H1 (cell line): Measurements from ENCODE around the gene GRIP1. TPM values are rescaled to one million over a fixed set of nuclear protein-coding genes. Genes with fewer than 3 reads are reported as not detected.

Source experiments
- CTCF ChIA-PET: fragments of 300-600 bp; sonication (Branson Sonifier 250); formaldehyde crosslinking; loops from one replicate; lab custom pipeline; 2021; ENCODE audit not compliant: partially characterized antibody; lab: Charles Lee
- POLR2A ChIA-PET: fragments of 300-600 bp; sonication (Branson Sonifier 250); formaldehyde crosslinking; loops from one replicate; lab custom pipeline; 2021; ENCODE audit warnings: inconsistent platforms; ENCODE audit not compliant: partially characterized antibody; lab: Charles Lee
- DNase-seq, 2 experiments: peaks; one replicate each; pipeline versions ENCODE4 v3.0.0 to v3.0.0-alpha.2; 2010 to 2022; ENCODE audit warnings: low spot score in 2 of 2, low read depth in 1 of 2, mixed read lengths in 1 of 2
- FAIRE-seq: peaks from 2 replicates; lab custom pipeline; 2011; peaks lifted over from hg19 to GRCh38; lab: Jason Lieb, UNC
- H2AFZ ChIP-seq: 2 replicates; pipeline ENCODE4 v1.8.1; 2012; ENCODE audit warnings: low read length, inconsistent platforms
- H2AK5ac ChIP-seq: 2 replicates; pipeline ENCODE4 v1.6.1; 2013; ENCODE audit warnings: low read depth, low read length
- H2BK120ac ChIP-seq: replicated peaks from 2 replicates; pipeline ENCODE3; 2013; ENCODE audit warnings: low read depth, low read length, inconsistent platforms
- H2BK12ac ChIP-seq: 2 replicates; pipeline ENCODE4 v1.6.1; 2013; ENCODE audit warnings: low read depth, low read length
- H2BK15ac ChIP-seq: 2 replicates; pipeline ENCODE4 v1.6.1; 2013; ENCODE audit warnings: low read length
- H2BK20ac ChIP-seq: 2 replicates; pipeline ENCODE4 v1.6.1; 2013; ENCODE audit warnings: low read length
- H2BK5ac ChIP-seq: 2 replicates; pipeline ENCODE4 v1.6.1; 2013; ENCODE audit warnings: low read depth, low read length
- H3K14ac ChIP-seq: 2 replicates; pipeline ENCODE4 v1.6.1; 2013; ENCODE audit warnings: inconsistent platforms; ENCODE audit not compliant: insufficient read length
- H3K18ac ChIP-seq: 2 replicates; pipeline ENCODE4 v1.6.1; 2013; ENCODE audit warnings: low read length; ENCODE audit errors: extremely low read depth
- H3K23ac ChIP-seq: 2 replicates; pipeline ENCODE4 v1.6.1; 2013; ENCODE audit warnings: inconsistent platforms; ENCODE audit not compliant: insufficient read length
- H3K23me2 ChIP-seq: 2 replicates; pipeline ENCODE4 v1.6.1; 2013; ENCODE audit warnings: low read depth, low read length
- H3K27ac ChIP-seq: 2 replicates; pipeline ENCODE4 v1.6.1; 2011; ENCODE audit warnings: low read depth, low read length, inconsistent platforms
- H3K27me3 ChIP-seq, 4 experiments: replicated peaks in 1 of 4; 1 replicate in 1 of 4; 2 replicates in 3 of 4; pipeline versions ENCODE4 v1.6.1 to v1.8.1; 2011 to 2013; ENCODE audit warnings: low read length in 3 of 4, mild to moderate bottlenecking in 3 of 4, inconsistent platforms in 2 of 4, mixed read lengths in 2 of 4, moderate library complexity in 1 of 4; ENCODE audit not compliant: control insufficient read depth in 3 of 4, insufficient read depth in 3 of 4; ENCODE audit errors: extremely low read depth in 1 of 4
- H3K36me3 ChIP-seq, 4 experiments: 2 replicates each; pipeline versions ENCODE4 v1.6.1 to v1.8.1; 2011 to 2013; ENCODE audit warnings: mild to moderate bottlenecking in 4 of 4, low read length in 3 of 4, moderate library complexity in 2 of 4, control low read depth in 1 of 4, inconsistent platforms in 1 of 4; ENCODE audit not compliant: insufficient read depth in 4 of 4, control insufficient read depth in 2 of 4
- H3K4ac ChIP-seq: replicated peaks from 2 replicates; pipeline ENCODE3; 2013; ENCODE audit warnings: low read length, low read depth, mixed read lengths, inconsistent platforms; ENCODE audit not compliant: insufficient read length
- H3K4me1 ChIP-seq, 4 experiments: replicated peaks in 1 of 4; 1 replicate in 1 of 4; 2 replicates in 3 of 4; pipeline versions ENCODE4 v1.6.1 to v1.8.1; 2011 to 2013; ENCODE audit warnings: low read length in 3 of 4, inconsistent platforms in 2 of 4, mixed read lengths in 1 of 4; ENCODE audit not compliant: insufficient read depth in 4 of 4, control insufficient read depth in 3 of 4
- H3K4me2 ChIP-seq, 2 experiments: 2 replicates each; pipeline versions ENCODE4 v1.6.1 to v1.8.1; 2011 to 2013; ENCODE audit warnings: low read depth in 2 of 2, low read length in 2 of 2, control low read depth in 1 of 2, inconsistent platforms in 1 of 2, mild to moderate bottlenecking in 1 of 2; ENCODE audit not compliant: insufficient read depth in 1 of 2
- H3K4me3 ChIP-seq, 4 experiments: fragments of 200-600, 300-600 bp in 1 of 4; sonication (generic), shearing (Covaris generic), sonication (Bioruptor Twin) in 1 of 4; 2 replicates each; pipeline versions ENCODE4 v1.5.1 to v1.8.1; 2011 to 2016; ENCODE audit warnings: low read length in 4 of 4, low read depth in 3 of 4, control low read depth in 2 of 4, inconsistent platforms in 2 of 4, mild to moderate bottlenecking in 2 of 4, mixed read lengths in 1 of 4, moderate library complexity in 1 of 4; ENCODE audit not compliant: insufficient read depth in 2 of 4; ENCODE audit errors: extremely low read depth in 1 of 4
- H3K56ac ChIP-seq: replicated peaks from 2 replicates; pipeline ENCODE3; 2013; ENCODE audit warnings: low read depth, mild to moderate bottlenecking, mixed read lengths, low read length, inconsistent platforms; ENCODE audit not compliant: insufficient read length
- H3K79me1 ChIP-seq: 2 replicates; pipeline ENCODE4 v1.6.1; 2013; ENCODE audit warnings: low read depth, low read length, control low read depth
- H3K79me2 ChIP-seq, 2 experiments: 2 replicates each; pipeline versions ENCODE4 v1.6.1 to v1.8.1; 2012 to 2013; ENCODE audit warnings: low read length in 2 of 2, mild to moderate bottlenecking in 2 of 2, inconsistent platforms in 1 of 2; ENCODE audit not compliant: insufficient read depth in 2 of 2, control insufficient read depth in 1 of 2
- H3K9ac ChIP-seq, 4 experiments: replicated peaks in 1 of 4; 1 replicate in 1 of 4; 2 replicates in 3 of 4; pipeline versions ENCODE4 v1.6.1 to v1.8.1; 2011 to 2013; ENCODE audit warnings: low read depth in 3 of 4, low read length in 3 of 4, control low read depth in 2 of 4, mild to moderate bottlenecking in 2 of 4, moderate library complexity in 2 of 4, inconsistent platforms in 1 of 4; ENCODE audit errors: extremely low read depth in 1 of 4
- H3K9me3 ChIP-seq, 2 experiments: 2 replicates each; pipeline versions ENCODE4 v1.6.1 to v1.8.1; 2012 to 2013; ENCODE audit warnings: mild to moderate bottlenecking in 2 of 2, moderate library complexity in 2 of 2, control low read depth in 1 of 2, inconsistent platforms in 1 of 2, low read depth in 1 of 2, low read length in 1 of 2, mixed read lengths in 1 of 2; ENCODE audit not compliant: insufficient read depth in 2 of 2
- H4K20me1 ChIP-seq, 2 experiments: replicated peaks in 1 of 2; 2 replicates each; pipeline versions ENCODE3 to v1.8.1; 2011 to 2013; ENCODE audit warnings: inconsistent platforms in 2 of 2, low read length in 2 of 2, mild to moderate bottlenecking in 1 of 2; ENCODE audit not compliant: insufficient read depth in 2 of 2, control insufficient read depth in 1 of 2
- H4K5ac ChIP-seq: 2 replicates; pipeline ENCODE4 v1.6.1; 2013; ENCODE audit warnings: low read length, low read depth, mixed read lengths, inconsistent platforms; ENCODE audit not compliant: insufficient read length
- H4K8ac ChIP-seq: 2 replicates; pipeline ENCODE4 v1.8.0; 2013; ENCODE audit warnings: mild to moderate bottlenecking, moderate library complexity, low read length, inconsistent platforms; ENCODE audit not compliant: insufficient read depth; ENCODE audit errors: extremely low read depth
- H4K91ac ChIP-seq: replicated peaks from 2 replicates; pipeline ENCODE3; 2013; ENCODE audit warnings: low read length, mixed read lengths, inconsistent platforms; ENCODE audit not compliant: insufficient read length
- BRCA1 ChIP-seq: IDR thresholded peaks from 2 replicates; pipeline ENCODE4 v1.6.1; 2012; ENCODE audit warnings: low read depth, low read length, improper control_type of control experiment
- CEBPB ChIP-seq: IDR thresholded peaks from 2 replicates; pipeline ENCODE4 v1.6.1; 2012; ENCODE audit warnings: low read depth, low read length
- EP300 ChIP-seq, 2 experiments: IDR thresholded peaks; 1 replicate in 1 of 2; 2 replicates in 1 of 2; pipeline ENCODE4 v1.6.1; 2011 to 2012; ENCODE audit warnings: low read depth in 2 of 2, low read length in 2 of 2, mild to moderate bottlenecking in 2 of 2, borderline replicate concordance in 1 of 2, inconsistent platforms in 1 of 2, moderate library complexity in 1 of 2
- FOSL1 ChIP-seq: IDR thresholded peaks from 2 replicates; pipeline ENCODE4 v1.6.1; 2011; ENCODE audit warnings: mild to moderate bottlenecking, low read depth, low read length, moderate library complexity; ENCODE audit not compliant: insufficient read depth
- RAD21 ChIP-seq, 2 experiments: IDR thresholded peaks in 1 of 2; conservative IDR thresholded peaks in 1 of 2; 2 replicates each; pipeline ENCODE4 v1.6.1; 2011; ENCODE audit warnings: low read depth in 2 of 2, low read length in 2 of 2, improper control_type of control experiment in 1 of 2, inconsistent platforms in 1 of 2, mild to moderate bottlenecking in 1 of 2, moderate library complexity in 1 of 2
- SIN3A ChIP-seq, 2 experiments: IDR thresholded peaks in 1 of 2; conservative IDR thresholded peaks in 1 of 2; 2 replicates each; pipeline ENCODE4 v1.6.1; 2011 to 2012; ENCODE audit warnings: low read length in 2 of 2, improper control_type of control experiment in 1 of 2, low read depth in 1 of 2, mild to moderate bottlenecking in 1 of 2
- SP1 ChIP-seq: IDR thresholded peaks from 2 replicates; pipeline ENCODE4 v1.6.1; 2011; ENCODE audit warnings: low read depth, low read length
- WGBS, 2 experiments: shearing (Covaris generic) in 1 of 2; methylation state at CpG; one replicate each; pipeline versions ENCODE4 v1.1.6 to v1.1.7; 2013 to 2015; ENCODE audit warnings: low lambda C conversion rate in 2 of 2, mixed read lengths in 2 of 2, inconsistent platforms in 1 of 2, low coverage in 1 of 2, missing lambda C conversion rate in 1 of 2; ENCODE audit not compliant: insufficient replicate concordance in 2 of 2, insufficient coverage in 1 of 2, insufficient read length in 1 of 2; ENCODE audit errors: extremely low coverage in 1 of 2, missing lambda C conversion rate in 1 of 2; 5-methylcytosine and 5-hydroxymethylcytosine counted together
- polyA plus RNA-seq, 7 experiments: library from polyadenylated mRNA; depleted of rRNA in 3 of 7; stranded (reverse) in 5 of 7; unstranded in 2 of 7; fragments of >200 nt in 5 of 7; fragments of 200-250 nt in 2 of 7; gene quantifications; 1 replicate in 5 of 7; 2 replicates in 1 of 7; 4 replicates in 1 of 7; pipeline versions ENCODE4 v1.2.1 to v1.2.3, GENCODE V29; 2011 to 2013; ENCODE audit warnings: missing spikeins in 2 of 7, mixed read lengths in 2 of 7
- total RNA-seq: library from RNA; stranded (reverse); fragmentation: NEBNext Ultra II Directional; extraction: Animal tissue kit (Norgen Biotek cat#: 25700); gene quantifications from 2 replicates; pipeline ENCODE4 v1.2.1, GENCODE V29; 2021

Gene GRIP1
- total and polyA plus RNA-seq, 2 of the 8 experiments (the other 6 are each of a cell fraction or from before 2014, with no cell fraction given) = 4.5 to 27.3 TPM

DNA sequence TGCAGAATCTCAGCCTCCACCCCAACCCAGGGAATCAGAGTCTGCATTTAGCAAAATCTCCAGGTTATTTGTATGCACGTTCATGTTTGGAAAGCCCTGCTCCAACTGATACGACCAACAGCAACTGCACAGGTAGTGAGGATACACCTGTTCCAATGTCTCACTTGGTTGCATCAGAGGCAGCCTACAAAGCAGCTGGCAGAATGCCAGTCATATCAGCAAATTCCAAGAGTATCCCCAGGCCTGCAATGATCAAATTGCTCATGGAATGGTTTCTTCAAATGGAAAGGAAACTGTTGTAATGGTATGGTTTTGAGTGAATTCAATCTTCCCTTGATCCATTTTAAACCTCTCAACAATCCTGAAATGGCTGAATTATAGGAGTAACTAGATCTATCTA is 75.4 kb downstream of the GRIP1 start:
- no peaks in the 10 kb centered on the region for H4K20me1 ChIP-seq
- no peak overlapping the region for H3K4ac ChIP-seq
- H4K8ac ChIP-seq = no peak overlapping the region
- H3K27ac ChIP-seq = no peak overlapping the region
- WGBS, 2 experiments = 85% methylated on average over 2 of the region's 2 CpGs; no CpG with 5 or more reads in 1 of the 2 experiments
- DNase-seq (no peak), FAIRE-seq (no peak)
- H2BK20ac ChIP-seq = no peak overlapping the region
- H2BK120ac ChIP-seq = no peak overlapping the region
- H3K4me2 ChIP-seq = no peak overlapping the region
- H3K4me1 ChIP-seq = peaks cover 0 to 20% (median 6%) of the 10 kb centered on the region in 4 experiments; a peak in 3 of 7 replicates
- no peak overlapping the region for H3K23ac ChIP-seq
- H3K14ac ChIP-seq = no peak overlapping the region
- ChIA-PET CTCF (no interaction called here), POLR2A (no interaction called here)
- H3K23me2 ChIP-seq = no peaks in the 10 kb centered on the region
- H3K79me1 ChIP-seq = no peaks in the 10 kb centered on the region
- H3K4me3 ChIP-seq = no peak overlapping the region
- TF ChIP-seq FOSL1 (no peak), CEBPB (no peak), SIN3A (conservative IDR thresholded peaks at IDR 0.05 in 1 of 2, IDR thresholded peaks at IDR 0.05 in 1 of 2; ENCODE audit: low read depth in 1 of 2, low read length in 2 of 2) (no peak), BRCA1 (no peak), SP1 (no peak), EP300 (IDR thresholded peaks at IDR 0.05; ENCODE audit: borderline replicate concordance in 1 of 2, low read depth in 2 of 2, low read length in 2 of 2) (no peak), RAD21 (IDR thresholded peaks at IDR 0.05 in 1 of 2, conservative IDR thresholded peaks at IDR 0.05 in 1 of 2; ENCODE audit: low read depth in 2 of 2, low read length in 2 of 2) (no peak)
- no peak overlapping the region for H3K18ac ChIP-seq
- H2BK12ac ChIP-seq = no peak overlapping the region
- no peaks in the 10 kb centered on the region for H3K9me3 ChIP-seq
- no peak overlapping the region for H4K5ac ChIP-seq
- H4K91ac ChIP-seq = no peak overlapping the region
- H2AFZ ChIP-seq = no peak overlapping the region
- H2BK15ac ChIP-seq = no peak overlapping the region
- H3K79me2 ChIP-seq = no peaks in the 10 kb centered on the region
- H3K36me3 ChIP-seq = no peaks in the 10 kb centered on the region
- H3K27me3 ChIP-seq = no peaks in the 10 kb centered on the region
- H2AK5ac ChIP-seq = no peak overlapping the region
- H3K9ac ChIP-seq = no peak overlapping the region
- H3K56ac ChIP-seq = no peak overlapping the region
- no peak overlapping the region for H2BK5ac ChIP-seq
